SK-N-SH (cell line): Measurements from ENCODE around the gene WFDC6. TPM values are rescaled to one million over a fixed set of nuclear protein-coding genes. Genes with fewer than 3 reads are reported as not detected.

Experiments
- CTCF ChIA-PET: fragments of 300-600, 350-600 bp; formaldehyde crosslinking; extraction: SDS; loops from one replicate; lab custom pipeline; 2021; lab: Yijun Ruan, JAX
- POLR2A ChIA-PET: fragments of 350-600 bp; sonication (Branson Sonifier 250); formaldehyde crosslinking; extraction: SDS; loops from one replicate; lab custom pipeline; 2020; ENCODE audit warnings: antibody characterized with exemption, inconsistent platforms; lab: Yijun Ruan, JAX
- DNase-seq: peaks from one replicate; pipeline ENCODE4 v3.0.0; 2012
- H2AFZ ChIP-seq: fragments of 200-600 bp; sonication (generic); 2 replicates; pipeline ENCODE4 v1.8.1; 2016; ENCODE audit warnings: antibody characterized with exemption, mild to moderate bottlenecking, low read depth
- H3F3A ChIP-seq: fragments of 200-600 bp; sonication (generic); replicated peaks from 2 replicates; pipeline ENCODE3; 2016; ENCODE audit warnings: antibody characterized with exemption, mild to moderate bottlenecking; ENCODE audit not compliant: insufficient read depth
- H3K27ac ChIP-seq, 2 experiments: fragments of 200-500 bp in 1 of 2; fragments of 200-600 bp in 1 of 2; sonication (Bioruptor generic) in 1 of 2; sonication (generic), shearing (Covaris generic) in 1 of 2; 2 replicates each; pipeline versions ENCODE4 v1.5.1 to v1.6.1; 2014 to 2016; ENCODE audit warnings: low read depth in 2 of 2, inconsistent platforms in 1 of 2, low read length in 1 of 2, mild to moderate bottlenecking in 1 of 2, mixed read lengths in 1 of 2
- H3K27me3 ChIP-seq: fragments of 200-600 bp; sonication (generic), shearing (Covaris generic); 2 replicates; pipeline ENCODE4 v1.6.1; 2016; ENCODE audit warnings: mixed run types; ENCODE audit not compliant: insufficient read depth
- H3K36me3 ChIP-seq, 2 experiments: fragments of 200-500 bp in 1 of 2; fragments of 200-600 bp in 1 of 2; sonication (Bioruptor generic) in 1 of 2; sonication (generic) in 1 of 2; replicated peaks in 1 of 2; 2 replicates each; pipeline versions ENCODE3 to v1.5.1; 2014 to 2016; ENCODE audit warnings: low read length in 1 of 2, mild to moderate bottlenecking in 1 of 2; ENCODE audit not compliant: insufficient read depth in 2 of 2, control insufficient read depth in 1 of 2
- H3K4me1 ChIP-seq, 2 experiments: fragments of 200-500 bp in 1 of 2; fragments of 200-600 bp in 1 of 2; sonication (Bioruptor generic) in 1 of 2; sonication (generic), shearing (Covaris generic) in 1 of 2; 2 replicates each; pipeline versions ENCODE4 v1.5.1 to v1.6.1; 2014 to 2016; ENCODE audit warnings: low read depth in 1 of 2, low read length in 1 of 2, mixed run types in 1 of 2; ENCODE audit not compliant: insufficient read depth in 2 of 2, control insufficient read depth in 1 of 2
- H3K4me2 ChIP-seq: fragments of 200-600 bp; sonication (generic), shearing (Covaris generic); 2 replicates; pipeline ENCODE4 v1.6.1; 2017; ENCODE audit warnings: mixed run types
- H3K4me3 ChIP-seq, 2 experiments: fragments of 200-500 bp in 1 of 2; fragments of 200-600 bp in 1 of 2; sonication (Bioruptor generic) in 1 of 2; sonication (generic), shearing (Covaris generic) in 1 of 2; 2 replicates each; pipeline versions ENCODE4 v1.5.1 to v1.8.1; 2014 to 2016; ENCODE audit warnings: low read depth in 2 of 2, inconsistent platforms in 1 of 2, low read length in 1 of 2, mild to moderate bottlenecking in 1 of 2, mixed read lengths in 1 of 2, moderate library complexity in 1 of 2
- H3K79me2 ChIP-seq: fragments of 200-600 bp; sonication (generic); 2 replicates; pipeline ENCODE4 v1.8.1; 2017; ENCODE audit warnings: mild to moderate bottlenecking; ENCODE audit not compliant: insufficient read depth
- H3K9ac ChIP-seq: fragments of 200-600 bp; sonication (generic); 2 replicates; pipeline ENCODE4 v1.6.1; 2017; ENCODE audit warnings: mixed run types
- H3K9me2 ChIP-seq: fragments of 200-600 bp; sonication (generic); 2 replicates; pipeline ENCODE4 v1.6.1; 2017; ENCODE audit warnings: mixed run types
- H3K9me3 ChIP-seq: fragments of 200-600 bp; sonication (generic); 2 replicates; pipeline ENCODE4 v1.6.1; 2017; ENCODE audit warnings: mixed run types, mild to moderate bottlenecking, moderate library complexity
- H4K20me1 ChIP-seq: fragments of 200-600 bp; sonication (generic); 2 replicates; pipeline ENCODE4 v1.6.1; 2017; ENCODE audit warnings: mild to moderate bottlenecking, mixed run types; ENCODE audit not compliant: insufficient read depth
- ELF1 ChIP-seq: IDR thresholded peaks from 2 replicates; pipeline ENCODE4 v1.4.0; 2012
- EZH2phosphoT487 ChIP-seq: fragments of 200-600 bp; sonication (generic); IDR thresholded peaks from 2 replicates; pipeline ENCODE4 v1.6.1; 2017; ENCODE audit warnings: low read depth, mixed run types, mild to moderate bottlenecking, antibody characterized with exemption, moderate library complexity, borderline replicate concordance
- FOSL2 ChIP-seq: IDR thresholded peaks from 2 replicates; pipeline ENCODE4 v1.4.0; 2012; ENCODE audit warnings: low read depth, mild to moderate bottlenecking, moderate library complexity, borderline replicate concordance
- GABPA ChIP-seq: IDR thresholded peaks from 2 replicates; pipeline ENCODE4 v1.4.0; 2012; ENCODE audit warnings: low read depth, mild to moderate bottlenecking
- JUND ChIP-seq: IDR thresholded peaks from 2 replicates; pipeline ENCODE4 v1.4.0; 2012
- MEF2A ChIP-seq: IDR thresholded peaks from 2 replicates; pipeline ENCODE4 v1.4.0; 2012; ENCODE audit warnings: low read depth, borderline replicate concordance
- MXI1 ChIP-seq: IDR thresholded peaks from 2 replicates; pipeline ENCODE4 v1.6.1; 2012; ENCODE audit warnings: mild to moderate bottlenecking, low read depth, low read length, improper control_type of control experiment
- NRF1 ChIP-seq: IDR thresholded peaks from 2 replicates; pipeline ENCODE4 v1.6.1; 2012; ENCODE audit warnings: low read depth, mild to moderate bottlenecking, low read length
- POLR2AphosphoS5 ChIP-seq: IDR thresholded peaks from 2 replicates; pipeline ENCODE4 v1.6.1; 2012; ENCODE audit warnings: low read depth, low read length
- RAD21 ChIP-seq: IDR thresholded peaks from 2 replicates; pipeline ENCODE4 v1.6.1; 2012; ENCODE audit warnings: mild to moderate bottlenecking, low read length
- RCOR1 ChIP-seq: fragments of 150-350 bp; IDR thresholded peaks from 2 replicates; pipeline ENCODE4 v1.6.1; 2017; ENCODE audit warnings: antibody characterized with exemption, low read length
- RXRA ChIP-seq: IDR thresholded peaks from 2 replicates; pipeline ENCODE4 v1.4.0; 2012; ENCODE audit warnings: low read depth, mild to moderate bottlenecking, borderline replicate concordance
- SIN3A ChIP-seq: IDR thresholded peaks from 2 replicates; pipeline ENCODE4 v1.6.1; 2012; ENCODE audit warnings: low read depth, mild to moderate bottlenecking, low read length, moderate library complexity, borderline replicate concordance
- SMC3 ChIP-seq: IDR thresholded peaks from 2 replicates; pipeline ENCODE4 v1.6.1; 2012; ENCODE audit warnings: low read depth, low read length, improper control_type of control experiment
- TCF12 ChIP-seq: IDR thresholded peaks from 2 replicates; pipeline ENCODE4 v1.4.0; 2012
- USF1 ChIP-seq: IDR thresholded peaks from 2 replicates; pipeline ENCODE4 v1.4.0; 2012; ENCODE audit warnings: low read depth, borderline replicate concordance
- USF2 ChIP-seq: fragments of 150-350 bp; IDR thresholded peaks from 2 replicates; pipeline ENCODE4 v1.6.1; 2017; ENCODE audit warnings: antibody characterized with exemption, low read length, low read depth, borderline replicate concordance
- WGBS: methylation state at CpG from one replicate; pipeline ENCODE4 v1.1.6; 2017; ENCODE audit warnings: low lambda C conversion rate; 5-methylcytosine and 5-hydroxymethylcytosine counted together
- polyA plus RNA-seq, 3 experiments: library from polyadenylated mRNA; depleted of rRNA; stranded (reverse); fragments of >200 nt; gene quantifications; 2 replicates each; pipeline ENCODE4 v1.2.3, GENCODE V29; 2012
- TF ChIP-seq, protein P1 (sequence below): fragments of 200-600 bp; sonication (generic); IDR thresholded peaks from 2 replicates; pipeline ENCODE4 v1.6.1; 2017; ENCODE audit warnings: antibody characterized with exemption, mild to moderate bottlenecking, moderate library complexity
- TF ChIP-seq, protein P2 (sequence below): IDR thresholded peaks from 2 replicates; pipeline ENCODE4 v1.6.1; 2012; ENCODE audit warnings: mild to moderate bottlenecking, low read depth, low read length, moderate library complexity

WFDC6 gene
- polyA plus RNA-seq, 1 of the 3 experiments (the other 2 are of a cell fraction): not detected

DNA sequence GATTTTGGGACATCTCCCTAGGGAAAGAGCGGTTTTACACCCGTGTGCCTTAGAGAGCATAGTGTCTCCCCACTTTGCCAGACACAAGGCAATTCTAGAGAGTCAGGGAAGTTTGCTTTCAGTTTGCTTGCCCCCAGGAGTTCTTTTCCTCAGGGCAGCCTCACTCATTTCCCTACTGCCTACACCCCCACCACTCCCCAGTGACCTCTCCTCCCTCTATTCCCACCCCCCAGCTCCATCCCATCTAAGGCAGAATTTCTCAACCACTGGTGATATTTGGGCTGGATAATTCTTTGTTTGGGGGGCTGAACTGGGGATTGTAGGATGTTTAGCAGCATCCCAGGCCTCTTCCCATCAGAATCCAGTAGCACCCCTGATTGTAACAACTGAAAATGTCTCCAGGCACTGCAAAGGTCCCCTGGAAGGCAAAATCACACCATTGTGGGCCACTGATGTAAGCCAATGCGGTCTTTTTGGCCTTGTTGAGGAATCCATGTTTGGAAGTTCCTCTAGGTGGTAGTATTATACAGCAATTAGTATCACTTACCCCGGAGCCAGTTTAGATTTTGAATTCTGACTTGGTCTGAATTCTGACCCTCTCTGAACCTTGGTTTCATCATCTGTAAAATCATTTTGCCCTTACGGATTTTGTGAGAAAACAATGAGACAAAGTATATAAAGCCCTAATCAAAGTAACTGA, 6.6 kb upstream of the WFDC6 start:
- Histone ChIP-seq H3K4me1 (no peaks in the 10 kb centered on the region), H3K4me2 (no peak overlapping the region), H3K36me3 (no peaks in the 10 kb centered on the region), H4K20me1 (no peaks in the 10 kb centered on the region), H2AFZ (no peak overlapping the region), H3K27ac (no peak overlapping the region), H3K9me2 (no peaks in the 10 kb centered on the region), H3K4me3 (no peak overlapping the region), H3K79me2 (no peaks in the 10 kb centered on the region), H3K27me3 (peaks cover 23% of the 10 kb centered on the region; the same call in 1 of the 2 replicates), H3K9ac (no peak overlapping the region), H3F3A (no peaks in the 10 kb centered on the region), H3K9me3 (no peaks in the 10 kb centered on the region)
- WGBS: 0% methylated on average over 5 of the region's 5 CpGs
- POLR2A ChIA-PET: no interaction called here
- DNase-seq: peak; percentile 10
- CTCF ChIA-PET: interaction anchor here (1.1 kb wide), 1 partner anchor 225 kb away, joined by 4 read pairs; no protein-coding TSS in a partner anchor
- TF ChIP-seq MXI1 (no peak), SIN3A (no peak), MEF2A (no peak), JUND (no peak), USF2 (no peak), FOSL2 (no peak), USF1 (no peak), RAD21 (peak; percentile 57)
- TF ChIP-seq, protein P1, sequence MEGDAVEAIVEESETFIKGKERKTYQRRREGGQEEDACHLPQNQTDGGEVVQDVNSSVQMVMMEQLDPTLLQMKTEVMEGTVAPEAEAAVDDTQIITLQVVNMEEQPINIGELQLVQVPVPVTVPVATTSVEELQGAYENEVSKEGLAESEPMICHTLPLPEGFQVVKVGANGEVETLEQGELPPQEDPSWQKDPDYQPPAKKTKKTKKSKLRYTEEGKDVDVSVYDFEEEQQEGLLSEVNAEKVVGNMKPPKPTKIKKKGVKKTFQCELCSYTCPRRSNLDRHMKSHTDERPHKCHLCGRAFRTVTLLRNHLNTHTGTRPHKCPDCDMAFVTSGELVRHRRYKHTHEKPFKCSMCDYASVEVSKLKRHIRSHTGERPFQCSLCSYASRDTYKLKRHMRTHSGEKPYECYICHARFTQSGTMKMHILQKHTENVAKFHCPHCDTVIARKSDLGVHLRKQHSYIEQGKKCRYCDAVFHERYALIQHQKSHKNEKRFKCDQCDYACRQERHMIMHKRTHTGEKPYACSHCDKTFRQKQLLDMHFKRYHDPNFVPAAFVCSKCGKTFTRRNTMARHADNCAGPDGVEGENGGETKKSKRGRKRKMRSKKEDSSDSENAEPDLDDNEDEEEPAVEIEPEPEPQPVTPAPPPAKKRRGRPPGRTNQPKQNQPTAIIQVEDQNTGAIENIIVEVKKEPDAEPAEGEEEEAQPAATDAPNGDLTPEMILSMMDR: peak; percentile 54

GRCh38 chr20:45545351-45545750, 6.1 kb upstream of the WFDC6 start:
- H4K20me1 ChIP-seq: no peaks in the 10 kb centered on the region
- no peaks in the 10 kb centered on the region for H3K79me2 ChIP-seq
- POLR2A ChIA-PET: no interaction called here
- H3K4me3 ChIP-seq: no peak overlapping the region
- peaks cover 23% of the 10 kb centered on the region; the same call in 1 of the 2 replicates for H3K27me3 ChIP-seq
- no peaks in the 10 kb centered on the region for H3K9me3 ChIP-seq
- no peaks in the 10 kb centered on the region for H3K4me1 ChIP-seq
- H2AFZ ChIP-seq: no peak overlapping the region
- CTCF ChIA-PET: interaction anchor here (1.1 kb wide), 1 partner anchor 225 kb away, joined by 4 read pairs; no protein-coding TSS in a partner anchor
- no peaks in the 10 kb centered on the region for H3K36me3 ChIP-seq
- TF ChIP-seq RXRA (no peak), EZH2phosphoT487 (no peak), FOSL2 (no peak), JUND (no peak), TCF12 (no peak), SIN3A (no peak), MXI1 (no peak), SMC3 (no peak), ELF1 (no peak), NRF1 (no peak), RCOR1 (no peak), POLR2AphosphoS5 (no peak), RAD21 (no peak), GABPA (no peak)
- TF ChIP-seq, protein P2, sequence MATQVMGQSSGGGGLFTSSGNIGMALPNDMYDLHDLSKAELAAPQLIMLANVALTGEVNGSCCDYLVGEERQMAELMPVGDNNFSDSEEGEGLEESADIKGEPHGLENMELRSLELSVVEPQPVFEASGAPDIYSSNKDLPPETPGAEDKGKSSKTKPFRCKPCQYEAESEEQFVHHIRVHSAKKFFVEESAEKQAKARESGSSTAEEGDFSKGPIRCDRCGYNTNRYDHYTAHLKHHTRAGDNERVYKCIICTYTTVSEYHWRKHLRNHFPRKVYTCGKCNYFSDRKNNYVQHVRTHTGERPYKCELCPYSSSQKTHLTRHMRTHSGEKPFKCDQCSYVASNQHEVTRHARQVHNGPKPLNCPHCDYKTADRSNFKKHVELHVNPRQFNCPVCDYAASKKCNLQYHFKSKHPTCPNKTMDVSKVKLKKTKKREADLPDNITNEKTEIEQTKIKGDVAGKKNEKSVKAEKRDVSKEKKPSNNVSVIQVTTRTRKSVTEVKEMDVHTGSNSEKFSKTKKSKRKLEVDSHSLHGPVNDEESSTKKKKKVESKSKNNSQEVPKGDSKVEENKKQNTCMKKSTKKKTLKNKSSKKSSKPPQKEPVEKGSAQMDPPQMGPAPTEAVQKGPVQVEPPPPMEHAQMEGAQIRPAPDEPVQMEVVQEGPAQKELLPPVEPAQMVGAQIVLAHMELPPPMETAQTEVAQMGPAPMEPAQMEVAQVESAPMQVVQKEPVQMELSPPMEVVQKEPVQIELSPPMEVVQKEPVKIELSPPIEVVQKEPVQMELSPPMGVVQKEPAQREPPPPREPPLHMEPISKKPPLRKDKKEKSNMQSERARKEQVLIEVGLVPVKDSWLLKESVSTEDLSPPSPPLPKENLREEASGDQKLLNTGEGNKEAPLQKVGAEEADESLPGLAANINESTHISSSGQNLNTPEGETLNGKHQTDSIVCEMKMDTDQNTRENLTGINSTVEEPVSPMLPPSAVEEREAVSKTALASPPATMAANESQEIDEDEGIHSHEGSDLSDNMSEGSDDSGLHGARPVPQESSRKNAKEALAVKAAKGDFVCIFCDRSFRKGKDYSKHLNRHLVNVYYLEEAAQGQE: no peak
- no peak overlapping the region for H3K9ac ChIP-seq
- no peak overlapping the region for H3K27ac ChIP-seq
- H3K4me2 ChIP-seq: no peak overlapping the region
- WGBS: 17% methylated on average over 3 of the region's 3 CpGs
- no peaks in the 10 kb centered on the region for H3F3A ChIP-seq
- no peaks in the 10 kb centered on the region for H3K9me2 ChIP-seq
- no peak for DNase-seq
